ENCODE data around the gene ZNF487.
"Not testable (repeated sequence)": the region's sequence is repeated elsewhere in the genome, so short reads cannot be mapped to it uniquely, and the experiment has no call there.

The ZNF487 gene

DNA sequence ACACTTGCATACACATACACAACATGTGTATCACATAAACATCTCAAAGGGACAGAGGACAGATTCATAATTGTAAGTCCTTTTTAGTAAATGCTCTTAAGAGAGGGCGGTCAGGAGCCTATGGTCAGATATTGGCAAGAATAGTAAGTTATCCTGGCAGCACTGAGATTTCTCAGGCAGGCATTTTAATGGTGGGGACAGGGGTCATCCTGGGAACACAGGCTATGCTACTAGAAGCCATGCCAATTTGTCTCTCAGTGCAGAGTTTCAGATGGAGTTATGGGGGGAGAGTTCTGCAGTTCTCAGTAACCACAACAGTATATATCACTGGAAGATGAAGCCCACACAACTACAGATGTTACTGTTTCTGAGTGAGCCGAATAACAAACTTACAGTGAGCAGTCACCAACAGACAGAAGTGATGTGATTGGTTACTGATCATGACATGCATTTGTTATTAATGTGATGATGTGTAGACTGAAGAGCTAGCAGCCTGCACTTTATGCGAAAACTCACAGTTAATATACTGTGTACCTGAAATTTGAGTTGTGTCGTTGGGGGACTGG is 16.4 kb downstream of the ZNF487 start:
- peaks cover 82% of the 10 kb centered on the region for H3K4me1 ChIP-seq
- peak overlapping the region; percentile 71 for H3K9ac ChIP-seq
- H3K27me3 ChIP-seq: no peaks in the 10 kb centered on the region
- H3K36me3 ChIP-seq: no peaks in the 10 kb centered on the region
- no peaks in the 10 kb centered on the region for H3K9me3 ChIP-seq
- peak overlapping the region; percentile 94 for H3K4me2 ChIP-seq
- TF ChIP-seq Cebpa-rat (IDR thresholded peaks at IDR 0.05): no peak
- H3K4me3 ChIP-seq: 0 out of 2 replicates have a peak overlapping the region, but pooled peaks have one; percentile 28
- H3K27ac ChIP-seq: peak overlapping the region; percentile 89
- H4K20me1 ChIP-seq: no peaks in the 10 kb centered on the region

DNA sequence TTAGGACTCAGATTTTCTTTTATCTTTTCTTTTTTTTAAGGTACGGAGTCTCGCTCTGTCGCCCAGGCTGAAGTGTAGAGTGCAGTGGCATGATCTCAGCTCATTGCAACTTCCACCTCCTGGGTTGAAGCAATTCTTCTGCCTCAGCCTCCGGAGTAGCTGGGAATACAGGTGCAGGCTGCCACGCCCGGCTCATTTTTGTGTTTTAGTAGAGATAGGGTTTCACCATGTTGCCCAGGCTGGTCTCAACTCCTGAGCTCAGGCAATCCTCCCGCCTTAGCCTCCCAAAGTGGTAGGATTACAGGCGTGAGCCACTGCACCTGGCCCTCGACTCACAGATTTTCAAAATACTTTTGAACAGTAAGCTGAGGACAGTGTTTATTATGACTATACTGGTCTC is 17.1 kb downstream of the ZNF487 start:
- H3K4me2 ChIP-seq: peak overlapping the region; percentile 94
- not testable (repeated sequence) for H3K36me3 ChIP-seq, H3K27me3 ChIP-seq, H4K20me1 ChIP-seq, H3K9me3 ChIP-seq
- peak overlapping the region; percentile 89 for H3K27ac ChIP-seq
- H3K4me1 ChIP-seq: peaks cover 75% of the 10 kb centered on the region
- H3K4me3 ChIP-seq: peak overlapping the region; percentile 73; the same call in 1 of the 2 replicates
- H3K9ac ChIP-seq: peak overlapping the region; percentile 42; the same call in 1 of the 2 replicates

DNA sequence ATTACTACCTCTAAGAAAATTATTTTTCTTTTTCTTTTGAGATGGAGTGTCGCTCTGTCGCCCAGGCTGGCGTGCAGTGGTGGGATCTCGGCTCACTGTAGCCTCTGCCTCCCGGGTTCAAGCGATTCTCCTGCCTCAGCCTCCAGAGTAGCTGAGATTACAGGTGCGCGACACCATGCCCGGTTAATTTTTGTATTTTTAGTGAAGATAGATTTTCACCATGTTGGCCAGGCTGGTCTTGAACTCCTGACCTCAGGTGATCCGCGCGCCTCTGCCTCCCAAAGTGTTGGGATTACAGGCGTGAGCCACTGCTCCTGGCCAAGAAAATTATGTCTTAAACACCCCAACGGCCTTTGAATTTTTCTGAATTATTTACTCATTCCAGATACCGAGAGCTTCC is 19.6 kb downstream of the ZNF487 start:
- not testable (repeated sequence) for H3K36me3 ChIP-seq, H4K20me1 ChIP-seq, H3K9me3 ChIP-seq, H3K27me3 ChIP-seq
- Histone ChIP-seq H3K4me1 (peaks cover 50% of the 10 kb centered on the region), H3K4me2 (peak overlapping the region; percentile 94), H3K27ac (peak overlapping the region; percentile 89), H3K4me3 (peak overlapping the region; percentile 73; the same call in 1 of the 2 replicates), H3K9ac (peak overlapping the region; percentile 87)

DNA sequence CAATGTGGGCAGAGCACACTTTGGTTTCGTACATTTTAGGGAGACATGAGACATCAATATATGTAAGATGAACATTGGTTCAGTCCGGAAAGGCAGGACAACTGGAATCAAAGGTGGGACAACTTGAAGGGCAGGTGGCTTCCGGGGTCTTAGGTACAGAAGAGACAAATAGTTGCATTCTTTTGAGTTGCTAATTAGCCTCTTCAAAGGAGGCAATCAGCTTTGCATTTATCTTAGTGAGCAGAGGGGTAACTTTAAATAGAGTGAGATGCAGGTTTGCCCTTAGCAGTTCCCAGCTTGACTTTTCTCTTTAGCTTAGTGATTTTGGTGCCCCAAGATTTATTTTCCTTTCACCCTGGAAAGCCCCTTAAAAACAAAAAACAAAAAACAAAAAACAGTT is 21.3 kb downstream of the ZNF487 start:
- H3K4me3 ChIP-seq: no peak overlapping the region
- no peak overlapping the region for H3K4me2 ChIP-seq
- H3K27ac ChIP-seq: no peak overlapping the region
- no peak overlapping the region for H3K9ac ChIP-seq
- peaks cover 33% of the 10 kb centered on the region for H3K4me1 ChIP-seq
- no peaks in the 10 kb centered on the region for H3K36me3 ChIP-seq
- H3K27me3 ChIP-seq: no peaks in the 10 kb centered on the region
- no peaks in the 10 kb centered on the region for H3K9me3 ChIP-seq
- no peak for TF ChIP-seq Cebpa-rat (IDR thresholded peaks at IDR 0.05)
- H4K20me1 ChIP-seq: no peaks in the 10 kb centered on the region

DNA sequence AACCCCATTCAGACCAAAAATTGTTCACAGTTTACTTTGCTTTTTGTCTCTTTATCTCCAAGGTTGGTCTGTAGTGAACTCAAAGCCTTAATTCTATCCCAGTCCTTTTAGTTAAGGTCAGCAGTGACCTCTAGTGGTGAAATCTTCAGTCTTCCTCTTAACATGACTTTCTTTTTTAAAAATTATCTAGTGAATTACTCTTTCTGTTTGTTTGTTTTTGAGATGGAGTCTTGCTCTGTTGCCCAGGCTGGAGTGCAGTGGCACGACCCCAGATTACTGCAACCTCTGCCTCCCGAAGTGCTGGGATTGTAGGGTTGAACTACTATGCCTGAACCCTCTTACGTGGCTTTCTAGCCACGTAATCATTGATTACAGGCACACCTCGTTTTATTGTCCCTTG is 25.0 kb downstream of the ZNF487 start:
- Histone ChIP-seq H3K4me3 (no peak overlapping the region), H4K20me1 (no peaks in the 10 kb centered on the region)

DNA sequence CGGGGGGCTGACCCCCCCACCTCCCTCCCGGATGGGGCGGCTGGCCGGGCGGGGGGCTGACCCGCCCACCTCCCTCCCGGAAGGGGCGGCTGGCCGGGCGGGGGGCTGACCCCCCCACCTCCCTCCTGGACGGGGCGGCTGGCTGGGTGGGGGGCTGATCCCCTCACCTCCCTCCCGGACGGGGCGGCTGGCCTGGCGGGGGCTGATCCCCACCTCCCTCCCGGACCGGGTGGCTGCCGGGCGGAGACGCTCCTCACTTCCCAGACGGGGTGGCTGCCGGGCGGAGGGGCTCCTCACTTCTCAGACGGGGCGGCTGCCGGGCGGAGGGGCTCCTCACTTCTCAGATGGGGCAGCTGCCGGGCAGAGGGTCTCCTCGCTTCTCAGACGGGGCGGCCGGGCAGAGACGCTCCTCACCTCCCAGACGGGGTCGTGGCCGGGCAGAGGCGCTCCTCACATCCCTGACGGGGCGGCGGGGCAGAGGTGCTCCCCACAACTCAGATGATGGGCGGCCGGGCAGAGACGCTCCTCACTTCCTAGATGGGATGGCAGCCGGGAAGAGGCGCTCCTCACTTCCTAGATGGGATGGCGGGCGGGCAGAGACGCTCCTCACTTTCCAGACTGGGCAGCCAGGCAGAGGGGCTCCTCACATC is 28.3 kb downstream of the ZNF487 start:
- not testable (repeated sequence) for H3K27ac ChIP-seq, H3K36me3 ChIP-seq, H3K27me3 ChIP-seq, H3K4me1 ChIP-seq, H4K20me1 ChIP-seq, H3K4me2 ChIP-seq, H3K9ac ChIP-seq, H3K4me3 ChIP-seq, H3K9me3 ChIP-seq

More for the DNA sequence above, 25.0 kb downstream of the ZNF487 start:
- Histone ChIP-seq H3K4me2 (no peak overlapping the region), H3K27me3 (no peaks in the 10 kb centered on the region), H3K4me1 (peaks cover 2% of the 10 kb centered on the region), H3K27ac (no peak overlapping the region), H3K9me3 (0 out of 2 replicates have a peak, but pooled peaks cover 7% of the 10 kb centered on the region), H3K9ac (no peak overlapping the region; the same call in 1 of the 2 replicates), H3K36me3 (no peaks in the 10 kb centered on the region)
- TF ChIP-seq Cebpa-rat (IDR thresholded peaks at IDR 0.05): no peak

DNA sequence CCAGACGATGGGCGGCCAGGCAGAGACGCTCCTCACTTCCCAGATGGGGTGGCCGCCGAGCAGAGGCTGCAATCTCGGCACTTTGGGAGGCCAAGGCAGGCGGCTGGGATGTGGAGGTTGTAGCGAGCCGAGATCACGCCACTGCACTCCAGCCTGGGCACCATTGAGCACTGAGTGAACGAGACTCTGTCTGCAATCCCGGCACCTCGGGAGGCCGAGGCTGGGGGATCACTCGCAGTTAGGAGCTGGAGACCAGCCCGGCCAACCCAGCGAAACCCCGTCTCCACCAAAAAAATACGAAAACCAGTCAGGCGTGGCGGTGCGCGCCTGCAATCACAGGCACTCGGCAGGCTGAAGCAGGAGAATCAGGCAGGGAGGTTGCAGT is 28.8 kb downstream of the ZNF487 start:
- not testable (repeated sequence) for H4K20me1 ChIP-seq, H3K4me1 ChIP-seq, H3K36me3 ChIP-seq, H3K9ac ChIP-seq, H3K4me3 ChIP-seq, H3K27ac ChIP-seq, H3K27me3 ChIP-seq, H3K9me3 ChIP-seq, H3K4me2 ChIP-seq

DNA sequence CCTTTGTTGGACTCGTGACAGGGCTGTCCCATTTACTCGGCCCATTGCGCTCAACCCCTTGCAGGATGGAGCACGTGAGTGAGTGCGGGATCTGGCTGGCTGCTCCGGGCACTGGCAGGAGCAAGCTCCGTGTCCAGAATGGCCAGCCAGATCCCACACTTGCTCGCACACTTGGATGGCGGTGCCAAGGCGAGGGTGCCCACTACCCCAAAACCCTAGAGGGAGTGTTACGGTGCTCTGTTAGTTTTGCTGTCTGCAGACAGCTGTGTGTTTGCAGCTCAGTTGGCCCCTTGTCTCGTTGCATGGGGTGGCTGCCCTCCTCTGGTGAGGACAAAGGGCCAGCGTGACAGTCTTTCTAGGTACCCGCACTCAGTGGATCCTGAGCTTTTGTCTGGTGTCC is 34.2 kb downstream of the ZNF487 start:
- H3K9me3 ChIP-seq: peaks cover 13% of the 10 kb centered on the region; the same call in 1 of the 2 replicates

DNA sequence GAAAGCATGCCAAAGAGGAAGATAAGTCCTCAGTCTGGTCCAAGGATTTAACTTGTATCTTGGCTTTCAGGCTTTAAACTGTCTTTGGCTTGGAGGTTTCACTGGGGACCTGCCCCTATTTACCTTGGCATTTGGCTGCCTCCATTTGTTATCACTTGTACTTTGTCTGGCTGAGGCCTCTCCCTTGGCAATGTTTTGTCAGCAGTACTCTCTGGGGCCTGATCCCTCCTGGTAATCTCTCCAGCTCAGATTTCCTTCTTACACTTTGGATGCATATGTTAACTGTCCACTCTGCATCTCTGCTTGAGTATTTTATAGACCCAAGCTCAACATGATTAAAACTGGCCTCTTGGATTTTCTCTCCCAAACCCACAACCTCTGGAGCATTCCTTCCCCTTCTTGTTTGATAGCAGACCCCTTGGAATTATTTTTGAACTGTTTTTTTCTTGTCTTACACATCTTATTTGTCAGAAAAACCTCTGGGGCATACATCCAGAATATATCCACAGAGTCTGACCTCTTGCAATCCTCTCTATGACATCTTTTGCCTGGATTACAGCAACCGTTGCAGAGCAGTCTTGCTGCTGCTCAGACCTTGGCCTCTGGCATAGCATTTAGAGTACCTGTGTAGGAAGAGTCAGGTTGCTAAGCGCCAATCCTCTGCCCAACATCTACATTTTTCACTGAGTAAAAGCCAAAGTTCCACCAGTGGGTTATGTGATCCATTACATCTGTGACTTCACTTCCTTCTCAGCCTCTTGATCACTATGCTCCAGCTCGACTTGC is 35.2 kb downstream of the ZNF487 start:
- Histone ChIP-seq H3K4me1 (no peaks in the 10 kb centered on the region), H3K9me3 (peaks cover 5% of the 10 kb centered on the region; the same call in 1 of the 2 replicates), H3K4me3 (no peak overlapping the region), H3K27ac (no peak overlapping the region), H3K9ac (no peak overlapping the region), H3K4me2 (no peak overlapping the region), H3K36me3 (no peaks in the 10 kb centered on the region), H3K27me3 (no peaks in the 10 kb centered on the region), H4K20me1 (no peaks in the 10 kb centered on the region)
- TF ChIP-seq Cebpa-rat (IDR thresholded peaks at IDR 0.05): no peak

More for the DNA sequence above, 34.2 kb downstream of the ZNF487 start:
- no peak overlapping the region for H3K4me2 ChIP-seq
- H3K27me3 ChIP-seq: no peaks in the 10 kb centered on the region
- no peak overlapping the region for H3K4me3 ChIP-seq
- no peaks in the 10 kb centered on the region for H3K36me3 ChIP-seq
- H4K20me1 ChIP-seq: no peaks in the 10 kb centered on the region
- no peak overlapping the region for H3K27ac ChIP-seq
- no peaks in the 10 kb centered on the region for H3K4me1 ChIP-seq
- no peak for TF ChIP-seq Cebpa-rat (IDR thresholded peaks at IDR 0.05)
- H3K9ac ChIP-seq: no peak overlapping the region

DNA sequence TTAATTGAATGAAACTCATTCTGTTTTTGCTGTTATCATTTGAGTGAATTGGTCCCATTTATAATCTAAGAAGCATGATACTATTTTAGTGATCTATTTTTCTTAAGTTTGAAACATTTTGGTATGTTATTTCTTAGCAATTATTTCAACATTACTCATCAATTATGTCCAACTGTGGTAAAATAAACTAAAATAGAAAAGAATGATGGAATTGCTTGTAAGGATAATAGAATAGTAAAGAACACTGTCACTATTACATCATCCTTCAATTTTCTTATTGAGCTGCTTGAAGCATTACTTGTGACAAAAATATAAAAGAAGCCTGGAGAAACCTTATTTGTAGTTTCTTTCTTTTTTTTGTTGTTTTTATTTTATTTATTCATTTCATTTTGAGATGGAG is 42.4 kb downstream of the ZNF487 start:
- no peak overlapping the region for H3K4me2 ChIP-seq
- no peaks in the 10 kb centered on the region for H4K20me1 ChIP-seq
- no peaks in the 10 kb centered on the region for H3K4me1 ChIP-seq
- no peaks in the 10 kb centered on the region for H3K27me3 ChIP-seq
- H3K4me3 ChIP-seq: no peak overlapping the region
- no peak overlapping the region for H3K27ac ChIP-seq
- H3K36me3 ChIP-seq: peaks cover 16% of the 10 kb centered on the region; the same call in 1 of the 2 replicates
- no peak for TF ChIP-seq Cebpa-rat (IDR thresholded peaks at IDR 0.05)
- peaks cover 60% of the 10 kb centered on the region for H3K9me3 ChIP-seq
- H3K9ac ChIP-seq: no peak overlapping the region
